Activated CD4-positive, CD25-positive, alpha-beta regulatory T cell (primary cell): ENCODE data around the gene SDHB.

Source experiments
- DNase-seq, 4 experiments: peaks; one replicate each; lab custom pipeline; 2025; lab: John Stamatoyannopoulos, UW

SDHB gene

DNA sequence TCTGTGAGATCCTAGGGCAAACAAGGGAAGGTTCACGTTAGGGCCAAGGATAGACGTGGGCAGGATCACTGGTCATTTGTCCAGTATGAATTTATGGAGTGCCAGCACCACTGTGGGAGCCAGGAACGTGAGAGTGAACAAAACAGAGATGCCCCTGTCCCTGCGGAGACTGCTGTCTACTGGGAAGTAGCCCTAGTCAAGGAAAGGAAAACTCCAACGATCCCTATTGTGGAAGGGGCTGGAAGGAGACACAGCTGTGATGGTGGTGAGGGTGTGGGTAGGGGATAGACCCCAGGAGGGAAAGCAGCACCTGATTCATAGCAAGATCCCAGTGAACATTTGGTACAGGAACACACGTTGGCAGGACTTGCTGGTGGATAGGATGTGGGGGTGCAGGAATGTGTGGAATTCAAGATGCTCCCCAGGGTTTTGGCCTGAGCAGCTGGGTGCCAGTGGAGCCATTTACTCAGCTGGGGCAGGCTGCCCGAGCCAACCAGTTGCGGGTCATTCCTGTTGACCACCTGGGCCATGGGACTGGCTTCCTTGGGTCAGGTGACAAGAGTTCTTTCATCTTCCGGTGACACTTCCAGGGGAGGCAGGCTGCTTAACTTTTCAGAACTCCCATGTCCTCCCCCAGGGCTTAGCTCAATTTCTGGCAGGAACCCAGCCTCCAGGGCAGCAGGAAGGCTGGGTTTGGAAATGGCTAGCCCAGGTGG lies 40.9 kb downstream of the SDHB start:
- DNase-seq = no peak

DNA sequence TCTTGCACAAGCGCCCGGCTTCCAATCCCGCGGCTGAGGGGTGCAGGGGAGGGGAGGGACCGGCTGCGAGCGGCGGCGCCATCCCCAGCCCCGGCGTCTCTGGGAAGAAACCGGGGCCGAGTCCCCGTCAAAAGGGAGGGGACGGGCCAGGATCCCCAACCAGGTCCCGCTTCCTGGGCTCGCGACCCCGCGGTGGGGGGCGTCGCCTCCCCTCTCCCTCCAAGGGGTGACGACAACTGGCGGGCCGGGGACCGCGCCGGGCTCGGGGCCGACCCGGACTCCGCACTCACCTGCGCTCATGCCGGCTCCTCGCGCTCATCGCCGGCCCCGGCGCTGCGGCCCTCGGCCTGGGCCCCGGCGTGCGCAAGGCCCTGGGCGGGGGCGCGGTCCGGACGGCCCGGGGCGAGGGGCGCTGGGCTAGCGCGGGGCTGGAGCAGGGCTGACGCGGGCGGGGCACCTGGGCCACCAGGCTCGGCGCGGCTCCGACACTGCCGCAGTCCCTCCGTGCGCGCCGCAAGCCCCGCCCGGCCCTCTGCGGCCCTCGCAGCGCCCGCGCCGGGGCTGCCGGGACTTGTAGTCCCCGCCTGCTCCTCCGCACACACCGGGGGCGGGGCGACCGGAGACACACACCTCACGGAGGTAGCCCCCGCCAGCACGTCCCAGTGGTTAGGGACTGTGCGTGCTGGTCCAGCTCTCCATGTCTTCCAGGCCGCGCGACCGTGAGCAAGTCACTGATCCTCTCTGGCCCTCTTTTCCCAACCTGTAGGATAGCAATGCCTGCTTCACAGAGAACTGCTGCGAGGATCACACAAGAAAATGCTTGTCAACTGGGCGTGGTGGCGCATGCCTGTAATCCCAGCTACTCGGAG lies 42.2 kb downstream of the SDHB start, which contains the start of gene ATP13A2:
TSS of gene ATP13A2 (minus strand) at position 490 of the 869 bp plus-strand sequence. CDS start at position 300, 190 bp downstream.
- DNase-seq = peak; percentile 64 to 76 (median 70)

DNA sequence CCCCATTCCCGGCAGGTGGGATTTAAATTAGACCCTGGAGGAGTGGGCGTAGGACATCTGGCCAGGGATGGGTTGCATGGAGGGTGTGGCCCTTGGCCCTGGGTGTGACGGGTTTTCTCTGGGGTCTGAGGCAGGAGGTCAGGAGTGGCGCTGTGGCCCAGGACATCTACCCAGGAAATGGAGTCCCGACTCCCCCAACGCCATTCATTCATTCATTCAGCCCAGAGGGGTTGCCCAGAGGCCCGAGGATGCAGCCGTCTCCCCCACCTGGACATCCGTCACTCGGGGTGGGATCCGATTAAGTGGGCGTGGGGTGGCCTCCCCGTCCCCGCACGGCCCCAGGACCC lies 42.8 kb downstream of the SDHB start:
- DNase-seq = no peak

DNA sequence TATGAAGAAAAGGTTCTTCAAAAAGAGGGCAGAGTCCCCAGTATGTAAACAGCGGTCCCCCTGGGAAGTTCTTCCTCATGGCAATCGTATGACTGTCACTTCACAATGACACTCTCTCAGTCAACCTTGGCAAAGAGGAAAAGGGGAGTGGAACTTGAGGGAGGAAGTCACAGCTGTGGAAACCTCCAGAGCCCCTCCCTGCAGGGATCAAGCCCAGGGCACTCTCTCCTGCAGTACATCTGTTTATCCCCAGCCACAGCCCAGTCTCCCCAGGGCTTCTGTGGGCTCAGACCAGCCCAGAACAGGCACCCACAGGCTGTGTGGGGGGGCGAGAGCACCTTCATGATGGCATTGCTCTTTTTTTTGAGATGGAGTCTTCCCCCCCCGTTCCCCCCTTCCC lies 44.1 kb downstream of the SDHB start:
- DNase-seq = no peak

DNA sequence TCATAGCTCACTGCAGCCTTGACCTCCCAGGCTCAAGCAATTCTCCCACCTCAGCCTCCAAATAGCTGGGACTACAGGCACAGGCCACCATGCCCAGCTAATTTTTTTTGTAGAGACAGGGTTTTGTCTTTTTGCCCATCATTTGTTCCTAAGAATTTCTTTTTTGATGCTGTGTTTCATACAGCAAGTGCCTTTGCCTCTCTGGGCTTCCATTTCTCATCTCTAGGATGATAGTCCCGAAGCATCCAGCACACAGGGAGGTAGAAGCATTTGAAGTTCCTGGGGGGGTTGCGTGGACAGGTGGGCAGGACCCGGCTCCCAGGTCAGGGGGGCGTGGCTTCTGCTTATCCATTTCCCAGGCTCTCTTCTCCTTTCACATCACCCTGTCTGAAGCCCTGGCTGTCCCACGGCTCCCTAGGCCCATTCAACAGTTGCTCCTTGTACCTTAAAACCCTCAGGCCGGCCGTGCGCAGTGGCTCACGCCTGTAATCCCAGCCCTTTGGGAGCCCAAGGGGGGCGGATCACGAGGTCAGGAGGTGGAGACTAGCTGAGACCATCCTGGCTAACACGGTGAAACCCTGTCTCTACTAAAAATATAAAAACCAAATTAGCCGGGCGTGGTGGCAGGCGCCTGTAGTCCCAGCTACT lies 45.5 kb downstream of the SDHB start:
- DNase-seq = no peak

DNA sequence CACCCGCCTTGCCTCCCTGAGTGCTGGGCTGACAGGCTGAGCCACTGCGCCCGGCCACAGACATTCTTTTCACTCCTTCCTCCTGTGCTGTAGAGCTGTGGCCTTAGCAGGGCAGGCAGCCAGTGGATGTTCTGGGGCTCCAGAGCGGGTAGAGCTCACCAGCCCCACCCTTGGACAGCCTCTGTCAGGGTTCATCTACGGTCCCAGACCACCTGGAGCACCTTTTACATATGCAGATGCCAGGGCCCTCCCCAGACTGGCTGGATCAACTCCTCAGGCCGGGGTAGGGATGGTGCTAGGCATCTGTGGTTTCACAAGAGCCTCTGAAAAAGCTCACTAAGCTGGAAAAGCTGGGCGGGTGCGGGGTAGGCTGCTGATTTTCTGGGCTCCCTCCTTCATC lies 46.7 kb downstream of the SDHB start:
- DNase-seq = no peak

DNA sequence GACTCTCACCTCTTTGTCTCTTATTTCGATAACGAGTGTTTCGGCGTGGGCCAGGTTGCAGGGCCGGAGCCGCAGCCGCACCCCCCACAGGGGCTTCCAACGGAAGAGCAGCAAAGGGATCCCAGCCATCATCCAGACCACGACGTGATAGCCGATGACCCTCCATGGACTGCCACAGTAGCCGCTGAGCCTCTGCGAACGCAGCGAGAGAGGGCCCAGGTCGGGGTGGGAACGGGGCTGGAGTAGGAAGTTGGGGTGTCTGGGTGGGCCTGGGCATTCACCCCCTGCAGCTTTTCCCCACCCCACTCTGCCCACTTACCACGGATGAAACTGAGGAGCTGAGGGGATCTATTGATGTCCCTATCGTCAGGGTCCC lies 48.5 kb downstream of the SDHB start:
- no peak for DNase-seq

DNA sequence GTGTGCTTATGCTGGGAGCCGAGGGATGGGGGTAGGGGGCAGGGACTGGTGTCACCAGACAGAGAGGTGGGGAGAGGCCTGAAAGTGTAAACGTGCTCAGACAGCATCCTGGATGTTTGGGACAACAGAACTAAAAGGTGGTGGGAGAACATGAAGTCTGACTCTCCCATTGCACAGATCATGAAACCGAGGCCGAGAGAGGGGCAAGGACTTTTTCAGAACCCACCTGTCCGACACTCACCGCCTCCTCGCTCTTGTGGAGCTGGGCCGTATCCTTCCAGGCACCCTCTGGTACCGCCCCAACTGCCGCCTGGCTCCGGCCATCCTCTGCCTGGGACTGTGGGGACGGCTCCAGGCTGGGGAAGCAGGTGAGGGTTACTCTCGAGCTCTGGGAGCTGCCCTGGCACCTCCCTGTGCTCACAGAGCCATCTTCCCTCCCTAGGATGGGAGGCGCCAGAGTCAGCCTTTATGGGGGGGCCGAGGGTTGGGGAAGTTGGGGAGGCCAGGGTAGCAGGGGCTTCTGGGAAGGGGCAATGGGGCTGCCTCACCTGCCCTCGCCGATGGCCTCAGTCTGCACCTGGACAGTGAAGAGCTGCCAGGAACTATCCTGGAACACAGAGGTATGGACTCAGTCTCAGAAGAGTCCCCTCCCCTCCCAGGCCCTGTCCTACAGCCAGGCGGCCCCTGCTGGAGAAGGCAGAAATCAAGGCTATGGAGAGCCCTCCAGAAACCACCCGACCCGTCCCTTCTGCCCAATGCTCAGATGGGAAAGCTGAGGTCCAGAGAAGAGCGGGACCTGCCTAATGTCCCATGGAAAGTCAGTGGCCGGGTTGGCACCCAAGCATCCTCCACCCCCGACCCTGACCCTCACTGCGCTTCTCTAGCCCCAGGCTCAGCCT lies 49.1 kb downstream of the SDHB start:
- no peak for DNase-seq

DNA sequence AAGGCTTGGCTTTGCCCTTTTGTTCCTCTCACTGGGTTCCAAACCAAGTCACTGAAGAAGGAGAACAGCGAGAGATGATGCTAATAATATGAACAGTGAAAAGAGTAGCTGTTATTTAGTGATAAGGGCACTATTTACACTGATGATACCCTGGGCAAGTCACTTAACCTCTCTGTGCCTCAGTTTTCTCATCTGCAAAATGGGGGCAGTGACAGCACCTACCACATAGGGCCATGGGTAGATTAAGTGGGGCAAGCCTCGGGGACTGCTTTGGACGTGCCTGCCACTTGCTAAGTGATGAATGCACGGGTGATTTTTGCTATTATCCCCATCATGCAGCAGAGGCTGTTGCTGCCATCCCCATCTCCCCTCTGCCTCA lies 51.3 kb downstream of the SDHB start:
- no peak for DNase-seq

DNA sequence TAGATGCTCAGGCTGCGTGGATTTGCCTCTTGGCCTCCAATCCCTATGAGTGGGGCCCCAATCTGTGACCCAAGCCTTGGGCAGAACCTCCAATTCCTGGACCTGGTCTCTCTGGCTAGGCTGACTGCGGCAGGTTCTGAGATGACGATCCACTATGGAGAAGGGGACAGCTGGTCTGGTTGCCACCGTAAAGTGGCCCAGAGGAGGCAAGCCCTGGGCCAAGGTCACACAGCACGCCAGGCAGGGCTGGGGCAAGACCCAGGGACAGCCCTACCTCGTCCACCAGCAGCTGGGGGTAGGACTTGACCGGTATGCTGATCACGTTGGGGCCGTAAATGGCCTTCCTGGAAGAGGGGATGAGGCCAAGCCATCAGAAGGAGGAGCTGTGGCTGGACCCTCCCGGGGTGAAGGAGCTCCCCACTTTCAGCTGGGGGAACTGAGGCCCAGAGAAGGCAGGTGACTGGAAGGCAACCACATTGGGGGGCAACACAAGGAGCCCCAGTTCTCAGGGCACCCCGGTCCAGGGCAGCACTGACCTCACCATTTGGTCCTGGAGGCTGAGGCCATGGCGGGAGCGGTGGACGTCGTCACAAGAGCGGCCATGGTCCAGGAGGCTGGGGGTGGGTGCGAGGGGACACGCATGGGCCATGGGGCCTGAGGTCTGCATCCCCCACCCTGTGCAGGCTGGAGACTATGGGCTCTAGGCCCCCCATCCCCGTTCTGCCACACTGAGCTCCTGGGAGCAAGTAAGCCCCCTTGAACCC lies 51.9 kb downstream of the SDHB start:
- no peak for DNase-seq

DNA sequence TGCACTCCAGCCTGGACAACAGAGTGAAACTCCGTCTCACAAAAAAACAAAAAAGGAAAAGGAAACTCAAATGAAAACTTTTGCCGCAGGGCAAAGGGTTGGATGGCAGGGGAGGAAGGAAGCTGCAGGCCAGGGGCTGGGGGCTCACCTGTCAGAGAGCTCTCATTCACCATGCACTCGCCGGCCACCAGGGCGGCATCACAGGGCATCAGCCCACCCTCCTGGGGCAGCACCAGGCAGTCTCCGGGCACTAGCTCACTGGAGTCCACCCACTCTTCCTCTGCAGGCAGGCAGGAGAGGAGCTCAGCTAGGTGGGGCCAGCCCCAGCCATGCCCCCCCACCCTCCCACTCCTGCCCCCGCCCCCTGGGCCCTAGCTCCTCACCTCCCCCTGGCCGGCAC lies 54.0 kb downstream of the SDHB start:
- no peak for DNase-seq

DNA sequence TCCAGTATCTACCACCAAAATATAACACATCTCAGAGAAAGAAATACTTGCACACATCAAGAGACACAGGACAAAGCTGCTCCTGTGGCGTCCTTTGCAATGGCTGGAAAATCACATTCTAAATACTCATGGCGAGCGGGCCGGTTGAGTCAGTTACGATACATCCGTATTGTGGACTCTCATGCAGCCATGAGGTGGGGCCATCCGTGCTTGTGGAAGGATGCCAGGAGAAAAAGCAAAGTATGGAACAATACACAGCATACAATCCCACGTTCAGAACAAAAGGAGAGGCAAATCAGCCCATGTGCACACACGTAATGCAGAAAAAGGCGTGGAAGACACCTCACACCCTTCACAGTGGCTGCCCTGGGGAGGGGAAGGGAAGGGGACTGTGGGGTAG lies 55.2 kb downstream of the SDHB start:
- DNase-seq = no peak

DNA sequence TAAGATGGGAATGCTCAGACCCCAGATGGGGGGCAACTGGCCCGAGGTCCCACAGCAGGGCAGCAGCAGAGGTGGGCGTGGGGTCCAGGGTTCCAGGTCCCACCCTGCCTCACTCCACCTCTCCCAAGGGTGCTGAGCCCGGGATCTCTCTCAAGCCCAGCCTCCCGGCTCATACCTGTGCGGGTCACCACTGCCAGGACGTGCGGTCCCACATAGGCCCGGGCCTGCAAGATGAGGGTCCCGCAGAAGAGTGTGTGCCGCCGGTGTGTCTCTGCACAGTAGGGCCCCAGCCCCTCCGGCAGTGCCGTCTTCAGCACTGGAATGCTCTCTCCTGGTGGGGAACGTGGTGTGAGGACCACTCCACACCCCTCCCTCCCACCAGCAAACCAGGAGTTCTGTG lies 57.0 kb downstream of the SDHB start:
- DNase-seq = no peak

DNA sequence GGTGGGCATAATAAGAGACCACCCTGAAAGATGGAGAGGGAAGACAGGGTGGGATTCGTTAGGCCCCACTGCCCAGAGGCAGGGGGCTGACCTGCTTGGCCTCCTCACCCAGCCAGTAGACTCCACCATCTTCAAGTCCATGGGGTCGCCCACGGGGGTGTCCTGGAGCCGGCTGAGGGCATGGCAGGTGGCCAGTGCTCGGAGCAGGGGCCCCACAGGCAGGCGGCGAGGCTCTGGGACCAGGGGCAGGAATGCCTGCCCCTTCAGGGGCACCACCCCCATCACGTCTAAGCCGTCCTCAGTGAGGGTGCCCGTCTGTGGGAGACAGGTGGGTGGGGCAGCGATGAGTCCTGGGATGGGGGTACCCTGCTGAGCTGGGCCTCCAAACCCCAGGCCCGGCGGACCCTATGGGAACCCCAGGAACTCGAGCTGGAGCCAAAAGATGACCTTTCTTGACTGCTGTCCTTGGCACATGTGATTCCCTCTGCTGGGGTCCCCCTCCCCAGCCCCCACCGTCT lies 60.3 kb downstream of the SDHB start:
- DNase-seq = no peak

DNA sequence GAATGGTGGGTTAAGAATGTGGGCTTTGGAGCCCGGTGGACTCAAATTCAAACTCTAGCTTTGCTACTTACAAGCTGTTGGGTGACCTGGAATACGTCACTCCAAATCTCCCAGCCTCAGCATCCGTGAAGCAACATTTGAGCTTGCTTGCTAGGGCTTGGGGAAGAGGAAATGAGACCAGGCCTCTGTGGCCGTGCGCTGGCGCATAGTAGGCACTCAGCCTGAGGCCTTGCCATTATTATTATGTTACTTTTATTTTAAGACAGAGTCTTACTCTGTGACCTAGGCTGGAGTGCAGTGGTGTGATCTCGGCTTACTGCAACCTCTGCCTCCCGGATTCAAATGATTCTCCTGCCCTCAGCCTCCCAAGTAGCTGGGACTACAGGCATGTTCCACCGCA lies 61.2 kb downstream of the SDHB start:
- no peak for DNase-seq

DNA sequence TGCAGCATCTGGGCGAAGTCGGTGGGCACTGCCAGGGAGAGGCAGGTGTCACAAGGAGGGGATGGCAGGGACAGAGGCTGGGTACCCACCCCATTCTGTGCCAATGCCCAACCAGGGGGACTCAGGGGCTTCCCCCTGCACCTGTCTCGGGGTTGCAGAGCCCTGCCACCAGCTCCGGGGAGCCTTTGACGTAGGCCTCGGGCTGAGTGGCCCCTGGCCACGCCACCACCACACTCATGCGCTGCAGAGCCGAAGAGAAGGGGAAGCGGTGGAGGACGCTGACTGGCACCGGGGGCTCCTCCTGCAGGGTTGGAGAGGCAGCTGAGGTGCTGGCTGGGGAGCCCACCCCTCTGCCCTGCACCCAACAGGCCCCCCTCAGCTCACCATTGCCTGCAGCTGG lies 61.7 kb downstream of the SDHB start:
- no peak for DNase-seq

DNA sequence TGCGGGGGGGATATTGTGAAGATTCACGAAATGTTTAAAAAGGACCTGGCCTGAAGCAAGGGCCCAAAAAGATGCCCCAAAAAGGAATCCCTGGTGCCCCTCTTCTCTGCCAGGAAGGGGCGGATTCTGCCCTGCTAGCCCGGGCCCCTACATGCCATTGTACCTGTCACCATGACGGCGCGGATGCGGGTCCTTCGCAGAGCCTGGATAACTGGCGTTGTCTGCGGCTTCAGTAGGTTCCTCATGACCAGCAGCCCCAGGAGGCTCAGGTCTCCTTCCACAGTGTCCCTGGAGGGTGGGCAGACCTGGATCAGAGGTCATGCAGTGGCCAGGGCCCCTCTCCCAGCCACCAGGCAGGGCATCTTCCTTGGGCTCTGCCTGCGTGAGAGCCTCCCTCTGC lies 62.3 kb downstream of the SDHB start:
- no peak for DNase-seq

DNA sequence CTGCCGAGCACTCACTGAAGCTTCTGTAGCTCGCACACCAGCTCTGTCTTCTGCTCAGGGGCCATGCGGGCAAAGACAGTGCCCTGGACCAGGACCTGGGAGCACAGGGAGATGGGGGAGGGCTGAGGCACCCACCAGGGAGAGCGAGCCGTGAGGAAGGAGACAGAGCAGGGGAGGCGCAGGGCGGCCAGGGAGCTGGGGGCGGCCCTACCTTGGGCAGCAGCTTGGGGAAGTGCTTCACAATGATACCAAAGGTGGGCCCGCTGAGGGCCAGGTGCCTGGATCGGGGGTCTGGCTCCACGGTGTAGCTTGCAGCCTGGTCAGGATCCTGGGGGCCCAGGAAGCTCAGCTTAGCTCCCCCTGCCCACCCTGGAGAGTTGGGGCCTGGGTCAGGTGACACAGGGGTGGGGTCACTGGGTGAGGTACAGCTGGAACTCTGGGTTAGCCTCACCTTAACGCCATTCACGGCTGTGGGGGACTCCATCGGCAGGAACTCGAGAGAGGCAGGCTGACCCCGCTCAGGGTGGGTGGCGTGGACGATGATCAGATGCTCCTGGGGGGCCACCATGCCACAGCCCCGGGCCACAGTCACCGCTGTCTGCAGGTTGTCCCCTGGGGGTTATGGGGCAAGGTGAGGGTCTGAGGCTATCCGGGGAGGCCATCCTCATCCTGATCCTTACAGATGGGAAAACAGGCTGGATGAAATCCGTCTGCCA lies 64.0 kb downstream of the SDHB start:
- no peak for DNase-seq

DNA sequence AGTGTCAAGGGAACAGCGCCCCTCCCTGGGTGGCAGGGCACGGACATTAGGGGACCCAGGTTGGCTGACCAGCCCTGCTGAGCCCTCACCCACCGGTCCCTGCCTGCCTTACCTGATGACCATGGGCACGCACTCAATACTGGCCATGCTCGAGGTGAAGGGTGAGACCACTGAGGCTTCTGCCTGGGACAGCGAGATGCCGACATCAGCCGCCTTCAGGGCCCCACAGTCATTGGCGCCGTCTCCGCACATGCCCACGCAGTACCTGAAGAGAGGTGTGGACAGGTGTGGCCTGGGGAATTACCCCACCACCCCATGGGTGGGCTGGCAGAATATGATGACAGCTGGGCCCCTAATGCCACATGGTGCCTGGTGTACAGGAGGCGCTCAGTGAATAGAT lies 65.6 kb downstream of the SDHB start:
- DNase-seq = no peak

DNA sequence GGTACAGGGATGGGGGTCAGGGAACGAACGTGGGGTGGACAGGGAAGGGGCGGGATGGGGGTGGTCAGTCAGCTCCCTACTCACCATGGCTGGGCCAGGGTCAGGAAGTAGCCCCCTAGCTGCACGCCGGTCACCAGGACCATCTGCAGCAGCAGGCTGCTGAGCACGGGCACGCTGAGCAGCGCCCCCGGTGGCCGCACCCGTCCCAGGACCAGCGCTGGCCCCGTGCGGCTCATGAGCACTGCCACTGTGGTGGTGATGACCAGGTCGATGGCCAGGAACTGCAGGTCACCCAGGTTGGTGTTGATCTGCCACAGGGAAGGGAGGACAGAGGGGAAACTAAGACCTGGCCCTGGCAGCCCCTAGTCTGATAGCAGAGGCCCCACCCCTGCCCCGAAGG lies 66.9 kb downstream of the SDHB start:
- no peak for DNase-seq
